ENCODE data around the gene EHBP1.

DNA sequence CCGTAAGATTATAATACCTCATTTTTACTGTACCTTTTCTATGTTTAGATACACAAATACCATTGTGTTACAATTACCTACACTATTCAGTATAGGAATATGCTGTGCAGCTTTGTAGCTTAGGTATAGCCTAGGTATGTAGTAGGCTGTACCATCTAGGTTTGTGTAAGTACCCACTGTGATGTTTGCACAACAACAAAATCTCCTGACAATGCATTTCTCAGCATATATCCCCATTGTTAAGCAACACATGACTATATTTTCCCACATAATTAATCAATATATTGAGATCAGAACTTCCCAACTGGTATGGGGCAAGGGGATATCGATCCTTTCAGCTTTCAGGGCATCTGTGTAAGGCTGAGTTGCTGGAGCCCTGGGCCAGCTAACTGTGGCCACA is 238.8 kb downstream of the EHBP1 start:
- TF ChIP-seq, protein P1, sequence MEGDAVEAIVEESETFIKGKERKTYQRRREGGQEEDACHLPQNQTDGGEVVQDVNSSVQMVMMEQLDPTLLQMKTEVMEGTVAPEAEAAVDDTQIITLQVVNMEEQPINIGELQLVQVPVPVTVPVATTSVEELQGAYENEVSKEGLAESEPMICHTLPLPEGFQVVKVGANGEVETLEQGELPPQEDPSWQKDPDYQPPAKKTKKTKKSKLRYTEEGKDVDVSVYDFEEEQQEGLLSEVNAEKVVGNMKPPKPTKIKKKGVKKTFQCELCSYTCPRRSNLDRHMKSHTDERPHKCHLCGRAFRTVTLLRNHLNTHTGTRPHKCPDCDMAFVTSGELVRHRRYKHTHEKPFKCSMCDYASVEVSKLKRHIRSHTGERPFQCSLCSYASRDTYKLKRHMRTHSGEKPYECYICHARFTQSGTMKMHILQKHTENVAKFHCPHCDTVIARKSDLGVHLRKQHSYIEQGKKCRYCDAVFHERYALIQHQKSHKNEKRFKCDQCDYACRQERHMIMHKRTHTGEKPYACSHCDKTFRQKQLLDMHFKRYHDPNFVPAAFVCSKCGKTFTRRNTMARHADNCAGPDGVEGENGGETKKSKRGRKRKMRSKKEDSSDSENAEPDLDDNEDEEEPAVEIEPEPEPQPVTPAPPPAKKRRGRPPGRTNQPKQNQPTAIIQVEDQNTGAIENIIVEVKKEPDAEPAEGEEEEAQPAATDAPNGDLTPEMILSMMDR (IDR thresholded peaks at IDR 0.05): no peak
- no peak for TF ChIP-seq EP300 (IDR thresholded peaks at IDR 0.05)
- no peak for TF ChIP-seq POLR2A (IDR thresholded peaks at IDR 0.05)
